Measurements from ENCODE around the gene ALB. TPM values are rescaled to one million over a fixed set of nuclear protein-coding genes. Genes with fewer than 3 reads are reported as not detected.
"Not testable (repeated sequence)": the region's sequence is repeated elsewhere in the genome, so short reads cannot be mapped to it uniquely, and the experiment has no call there.

Gene ALB
- total and polyA plus RNA-seq, 2 donors (not counting 1 experiment from before 2014, with no cell fraction given) = 0.24 TPM; not detected in 1

GRCh38 chr4:73388887-73389286 is 15.2 kb upstream of the ALB start:
- POLR2A ChIA-PET = no interaction called here
- H3K4me1 ChIP-seq (ENCODE audit: control insufficient read depth in 2 of 2, insufficient read depth in 2 of 2, low read length in 2 of 2) = no peaks in the 10 kb centered on the region

DNA sequence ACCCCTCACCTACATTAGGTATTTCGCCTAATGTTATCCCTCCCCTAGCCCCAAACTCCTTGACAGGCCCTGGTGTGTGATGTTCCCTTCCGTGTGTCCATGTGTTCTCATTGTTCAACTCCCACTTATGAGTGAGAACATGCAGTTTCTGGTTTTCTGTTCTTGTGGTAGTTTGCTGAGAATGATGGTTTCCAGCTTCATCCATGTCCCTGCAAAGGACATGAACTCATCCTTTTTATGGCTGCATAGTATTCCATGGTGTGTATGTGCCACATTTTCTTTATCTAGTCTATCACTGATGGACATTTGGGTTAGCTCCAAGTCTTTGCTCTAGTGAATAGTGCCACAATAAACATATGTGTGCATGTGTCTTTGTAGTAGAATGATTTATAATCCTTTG is 14.4 kb upstream of the ALB start:
- H3K4me2 ChIP-seq (replicated peaks; ENCODE audit: low read depth, low read length, poor library complexity, severe bottlenecking); H3K36me3 ChIP-seq (replicated peaks in 1 of 2; ENCODE audit: control extremely low read depth in 1 of 2, control insufficient read depth in 1 of 2, extremely low read depth in 1 of 2, insufficient read depth in 2 of 2, low read length in 1 of 2); intact Hi-C loops (cut with micrococcal nuclease); H3K4me1 ChIP-seq (ENCODE audit: control insufficient read depth in 2 of 2, insufficient read depth in 2 of 2, low read length in 2 of 2); H2AFZ ChIP-seq (ENCODE audit: insufficient read depth, low read depth, low read length, poor library complexity, severe bottlenecking); H3K9me3 ChIP-seq (ENCODE audit: control extremely low read depth in 1 of 3, control insufficient read depth in 2 of 3, insufficient read depth in 1 of 3, low read length in 2 of 3); H3K4me3 Mint-ChIP-seq; DNase-seq; H3K27me3 ChIP-seq (replicated peaks in 1 of 4; ENCODE audit: control extremely low read depth in 1 of 4, control insufficient read depth in 3 of 4, insufficient read depth in 4 of 4, low read length in 3 of 4); H3K79me2 ChIP-seq (ENCODE audit: control insufficient read depth, insufficient read depth, low read length); H3K4me1 Mint-ChIP-seq; CTCF ChIA-PET; ATAC-seq (ENCODE audit: low read depth); H3K4me3 ChIP-seq (ENCODE audit: control extremely low read depth in 1 of 5, extremely low read depth in 1 of 5, insufficient read depth in 1 of 5, low read depth in 2 of 5, low read length in 4 of 5); H3K9me3 Mint-ChIP-seq (ENCODE audit: insufficient read depth); H3K9ac ChIP-seq (ENCODE audit: low read length); H4K20me1 ChIP-seq (ENCODE audit: control insufficient read depth, insufficient read depth, low read length, poor library complexity, severe bottlenecking); H3K27ac Mint-ChIP-seq; POLR2A ChIA-PET; H3K27ac ChIP-seq (ENCODE audit: low read length in 2 of 2): not testable (repeated sequence)
- peaks cover 13% of the 10 kb centered on the region for H3K27me3 Mint-ChIP-seq
- WGBS (ENCODE audit: insufficient coverage) = no CpG with 5 or more reads among the region's 2 CpGs

More at GRCh38 chr4:73388887-73389286, 15.2 kb upstream of the ALB start:
- Mint-ChIP-seq H3K4me3 (no peak overlapping the region), H3K27me3 (peaks cover 13% of the 10 kb centered on the region), H3K9me3 (ENCODE audit: insufficient read depth) (peaks cover 4% of the 10 kb centered on the region), H3K27ac (no peak overlapping the region), H3K4me1 (no peaks in the 10 kb centered on the region)
- no peaks in the 10 kb centered on the region for H3K36me3 ChIP-seq (replicated peaks in 1 of 2; ENCODE audit: control extremely low read depth in 1 of 2, control insufficient read depth in 1 of 2, extremely low read depth in 1 of 2, insufficient read depth in 2 of 2, low read length in 1 of 2)
- no peak overlapping the region for H3K4me3 ChIP-seq (ENCODE audit: control extremely low read depth in 1 of 5, extremely low read depth in 1 of 5, insufficient read depth in 1 of 5, low read depth in 2 of 5, low read length in 4 of 5)
- no peaks in the 10 kb centered on the region for H4K20me1 ChIP-seq (ENCODE audit: control insufficient read depth, insufficient read depth, low read length, poor library complexity, severe bottlenecking)
- DNase-seq = no peak
- CTCF ChIA-PET = no interaction called here
- peaks cover 0 to 1% (median 0%) of the 10 kb centered on the region in 3 donors for H3K9me3 ChIP-seq (ENCODE audit: control extremely low read depth in 1 of 3, control insufficient read depth in 2 of 3, insufficient read depth in 1 of 3, low read length in 2 of 3)
- H3K9ac ChIP-seq (ENCODE audit: low read length) = no peak overlapping the region
- H2AFZ ChIP-seq (ENCODE audit: insufficient read depth, low read depth, low read length, poor library complexity, severe bottlenecking) = no peak overlapping the region
- no peak for ATAC-seq (ENCODE audit: low read depth)
- no peak overlapping the region for H3K4me2 ChIP-seq (replicated peaks; ENCODE audit: low read depth, low read length, poor library complexity, severe bottlenecking)
- intact Hi-C loops (cut with micrococcal nuclease) = no loop called here
- H3K79me2 ChIP-seq (ENCODE audit: control insufficient read depth, insufficient read depth, low read length) = no peaks in the 10 kb centered on the region
- TF ChIP-seq EZH2 (IDR thresholded peaks at IDR 0.05; ENCODE audit: borderline replicate concordance, insufficient read depth, low read depth, low read length, poor library complexity, severe bottlenecking) (no peak), CTCF (IDR thresholded peaks at IDR 0.05) (no peak)
- no CpG with 5 or more reads among the region's 1 CpG for WGBS (ENCODE audit: insufficient coverage)
- H3K27ac ChIP-seq (ENCODE audit: low read length in 2 of 2) = no peak overlapping the region
- no peaks in the 10 kb centered on the region for H3K27me3 ChIP-seq (replicated peaks in 1 of 4; ENCODE audit: control extremely low read depth in 1 of 4, control insufficient read depth in 3 of 4, insufficient read depth in 4 of 4, low read length in 3 of 4)
